PFSK-1 (cell line): ENCODE measurements around the gene SAC3D1.

Experiments used
- FOXP2 ChIP-seq: optimal IDR thresholded peaks from 2 replicates; pipeline ENCODE3; 2011; ENCODE audit warnings: borderline replicate concordance, control low read depth, inconsistent platforms; ENCODE audit not compliant: insufficient read depth; ENCODE audit errors: extremely low read length, extremely low read depth
- POLR2AphosphoS5 ChIP-seq: IDR thresholded peaks from 2 replicates; pipeline ENCODE4 v1.6.1; 2012; ENCODE audit warnings: low read depth, mild to moderate bottlenecking, control low read depth, low read length, moderate library complexity
- SIN3A ChIP-seq: IDR thresholded peaks from 2 replicates; pipeline ENCODE4 v1.6.1; 2012; ENCODE audit warnings: mild to moderate bottlenecking, low read length, moderate library complexity, borderline replicate concordance; ENCODE audit not compliant: insufficient read depth
- TAF1 ChIP-seq: IDR thresholded peaks from 2 replicates; pipeline ENCODE4 v1.6.1; 2012; ENCODE audit warnings: low read length, control low read depth, borderline replicate concordance; ENCODE audit not compliant: insufficient read depth

GRCh38 chr11:65027213-65028067 is 13.6 kb upstream of the SAC3D1 start, which contains the start of gene SNX15:
- TF ChIP-seq SIN3A (peak; percentile 96; the same call in 1 of the 2 replicates), FOXP2 (peak; percentile 24), POLR2AphosphoS5 (peak; percentile 80), TAF1 (peak; percentile 64; the same call in 1 of the 2 replicates)
